Naive thymus-derived CD4-positive, alpha-beta T cell (primary cell): ENCODE results near the gene TUBB4A. TPM values are rescaled to one million over a fixed set of nuclear protein-coding genes. Genes with fewer than 3 reads are reported as not detected.
"Not testable (repeated sequence)": the region's sequence is repeated elsewhere in the genome, so short reads cannot be mapped to it uniquely, and the experiment has no call there.

ENCODE experiments used
- ATAC-seq: fragments of 150-1000 bp; cut with Tn5 transposase; 2 replicates; pipeline ENCODE4 v1.10.0; 2021; ENCODE audit warnings: mild to moderate bottlenecking, moderate library complexity
- CTCF ChIA-PET: fragments of 350-600 bp; sonication (Branson Sonifier 250); formaldehyde crosslinking; loops from one replicate; lab custom pipeline; 2021; ENCODE audit warnings: antibody characterized with exemption; lab: Charles Lee
- POLR2A ChIA-PET: fragments of 350-600 bp; sonication (Branson Sonifier 250); formaldehyde crosslinking; loops from one replicate; lab custom pipeline; 2021; ENCODE audit warnings: antibody characterized with exemption, inconsistent platforms; lab: Charles Lee
- DNase-seq, 9 donors: peaks; one replicate each; pipeline versions ENCODE4 v3.0.0 to v3.0.0-alpha.2; 2020 to 2022; ENCODE audit warnings: mixed read lengths in 1 of 9
- H3K27ac ChIP-seq: one replicate; pipeline ENCODE4 v1.7.0; 2013; ENCODE audit warnings: mild to moderate bottlenecking, low read depth, low read length, moderate library complexity
- H3K27me3 ChIP-seq, 2 donors: one replicate each; pipeline ENCODE4 v1.7.0; 2013; ENCODE audit warnings: low read length in 2 of 2, mild to moderate bottlenecking in 2 of 2, moderate library complexity in 2 of 2; ENCODE audit not compliant: control insufficient read depth in 2 of 2, insufficient read depth in 2 of 2
- H3K36me3 ChIP-seq, 3 experiments: 1 replicate in 2 of 3; 2 replicates in 1 of 3; pipeline ENCODE4 v1.7.0; 2013; ENCODE audit warnings: low read length in 3 of 3, mild to moderate bottlenecking in 3 of 3, moderate library complexity in 1 of 3; ENCODE audit not compliant: insufficient read depth in 3 of 3, control insufficient read depth in 2 of 3
- H3K4me1 ChIP-seq, 2 donors: one replicate each; pipeline ENCODE4 v1.7.0; 2013; ENCODE audit warnings: low read length in 2 of 2, mild to moderate bottlenecking in 2 of 2, moderate library complexity in 1 of 2; ENCODE audit not compliant: control insufficient read depth in 2 of 2, insufficient read depth in 2 of 2
- H3K4me3 ChIP-seq: 2 replicates; pipeline ENCODE4 v1.7.0; 2013; ENCODE audit warnings: mild to moderate bottlenecking, low read length
- H3K9me3 ChIP-seq, 3 experiments: 1 replicate in 2 of 3; 2 replicates in 1 of 3; pipeline ENCODE4 v1.7.0; 2013; ENCODE audit warnings: low read length in 3 of 3; ENCODE audit not compliant: control insufficient read depth in 2 of 3
- H3K27ac Mint-ChIP-seq, 9 donors: one replicate each; pipeline ENCODE4 v1.8.0; 2020 to 2022; ENCODE audit warnings: mixed read lengths in 9 of 9, mild to moderate bottlenecking in 8 of 9, moderate library complexity in 5 of 9, inconsistent platforms in 2 of 9
- H3K27me3 Mint-ChIP-seq, 5 donors: one replicate each; pipeline ENCODE4 v1.8.0; 2021 to 2022; ENCODE audit warnings: mixed read lengths in 5 of 5, mild to moderate bottlenecking in 1 of 5
- H3K36me3 Mint-ChIP-seq, 5 donors: one replicate each; pipeline ENCODE4 v1.8.0; 2020 to 2022; ENCODE audit warnings: mixed read lengths in 5 of 5, mild to moderate bottlenecking in 3 of 5, inconsistent platforms in 1 of 5
- H3K4me1 Mint-ChIP-seq, 7 donors: one replicate each; pipeline ENCODE4 v1.8.0; 2020 to 2022; ENCODE audit warnings: mixed read lengths in 7 of 7, mild to moderate bottlenecking in 3 of 7, inconsistent platforms in 1 of 7
- H3K4me3 Mint-ChIP-seq, 10 donors: one replicate each; pipeline ENCODE4 v1.8.0; 2020 to 2022; ENCODE audit warnings: mild to moderate bottlenecking in 10 of 10, mixed read lengths in 10 of 10, moderate library complexity in 6 of 10, inconsistent platforms in 2 of 10
- H3K9me3 Mint-ChIP-seq, 11 donors: one replicate each; pipeline ENCODE4 v1.8.0; 2020 to 2022; ENCODE audit warnings: mixed read lengths in 11 of 11, mild to moderate bottlenecking in 4 of 11, inconsistent platforms in 1 of 11, moderate library complexity in 1 of 11
- intact Hi-C, 2 donors: fragments of 100-400 bp; cut with micrococcal nuclease; formaldehyde crosslinking; loops; one replicate each; pipeline ENCODE4 v1.15.1; 2023
- polyA plus RNA-seq, 2 donors: library from polyadenylated mRNA; unstranded; fragments of 300-500 nt; fragmentation: Illumina TruSeq; gene quantifications; one replicate each; pipeline ENCODE4 v1.2.3, GENCODE V29; 2021
- total RNA-seq, 6 experiments: library from RNA in 5 of 6; stranded (reverse) in 5 of 6; gene quantifications; 1 replicate in 5 of 6; 2 replicates in 1 of 6; pipeline ENCODE4 v1.2.3 and lab custom pipeline; 2021 to 2026

The TUBB4A gene
- total RNA-seq: 1 to 10 TPM; 1.5 to 7.6 (median 2.6) TPM
- 1 to 10 TPM; 1.5 to 4.5 TPM for polyA plus RNA-seq
- 0.81 reads per million for total RNA-seq (lab: John Stamatoyannopoulos, UW)

DNA sequence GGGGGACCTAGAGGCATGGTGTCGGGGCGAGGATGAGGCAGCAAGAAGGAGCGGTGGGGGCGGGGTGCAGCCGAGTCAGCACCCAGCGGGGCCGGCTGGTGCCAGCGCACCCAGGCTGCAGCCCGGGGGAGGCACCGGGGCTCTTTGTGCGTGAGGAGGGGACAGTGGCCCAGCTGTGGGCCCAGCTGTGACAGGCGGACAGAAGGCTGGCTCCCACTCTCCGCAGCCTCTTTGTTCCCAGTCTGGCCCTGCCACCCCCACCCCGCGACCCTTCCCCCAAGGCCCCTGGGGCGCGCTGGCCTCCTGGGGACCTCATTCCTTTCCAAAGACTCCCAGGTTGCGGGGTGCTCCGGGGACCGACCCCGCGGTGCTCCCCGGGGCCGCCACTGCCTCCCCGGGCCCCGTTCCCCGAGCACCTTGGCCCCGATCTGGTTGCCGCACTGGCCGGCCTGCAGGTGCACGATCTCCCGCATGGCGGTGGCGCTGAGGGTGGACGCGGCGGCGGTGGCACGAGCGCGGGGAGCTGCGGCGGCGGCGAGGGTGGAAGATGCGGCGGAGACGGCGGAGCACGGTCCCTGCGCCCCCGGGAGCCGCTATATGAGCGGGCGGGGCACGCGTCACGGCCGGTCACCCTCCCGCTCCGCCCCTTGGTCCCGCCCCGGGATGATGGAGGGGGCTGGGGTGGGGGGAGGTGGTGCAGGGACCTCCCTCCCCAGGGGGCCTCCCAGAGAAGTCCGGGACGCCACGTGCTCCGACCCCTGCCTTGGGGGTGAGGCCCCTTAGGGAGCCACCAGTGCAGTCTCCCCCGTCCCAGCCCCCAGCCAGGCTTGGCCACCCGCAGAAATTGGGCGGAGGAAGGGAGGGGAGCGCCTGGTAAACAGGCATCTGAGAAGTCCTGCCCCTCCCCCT is at the start of gene TUBB4A:
TSS of gene TUBB4A (minus strand) at position 570 of the 909 bp plus-strand sequence. CDS start at position 473, 97 bp downstream.
- H3K9me3 ChIP-seq: no peaks in the 10 kb centered on the region
- Mint-ChIP-seq H3K27ac (peak within 1 kb of the TSS in 4 of 9 donors; percentile 36 to 59 (median 54)), H3K4me3 (peak within 1 kb of the TSS; percentile 79 to 93 (median 87)), H3K36me3 (peaks cover 0 to 4% (median 0%) of the 10 kb centered on the region in 5 donors), H3K9me3 (no peaks in the 10 kb centered on the region), H3K27me3 (peaks cover 0 to 26% (median 0%) of the 10 kb centered on the region in 5 donors), H3K4me1 (peaks cover 6 to 27% (median 19%) of the 10 kb centered on the region in 7 donors)
- peaks cover 7 to 8% of the 10 kb centered on the region in 2 donors for H3K4me1 ChIP-seq
- peak within 1 kb of the TSS; percentile 46 for H3K4me3 ChIP-seq
- peak; percentile 43 for ATAC-seq
- ChIA-PET POLR2A (interaction anchor here (0.9 kb wide), 1 partner anchor 19 kb away, joined by 3 read pairs; no protein-coding TSS in a partner anchor), CTCF (interaction anchor here (1.1 kb wide), 1 partner anchor 615 kb away, joined by 3 read pairs; no protein-coding TSS in a partner anchor)
- DNase-seq: peak in 6 of 9 donors; percentile 17 to 58 (median 24)
- H3K36me3 ChIP-seq: no peaks in the 10 kb centered on the region
- no peaks in the 10 kb centered on the region for H3K27me3 ChIP-seq
- peak within 1 kb of the TSS; percentile 55 for H3K27ac ChIP-seq
- intact Hi-C loops: no loop called here

DNA sequence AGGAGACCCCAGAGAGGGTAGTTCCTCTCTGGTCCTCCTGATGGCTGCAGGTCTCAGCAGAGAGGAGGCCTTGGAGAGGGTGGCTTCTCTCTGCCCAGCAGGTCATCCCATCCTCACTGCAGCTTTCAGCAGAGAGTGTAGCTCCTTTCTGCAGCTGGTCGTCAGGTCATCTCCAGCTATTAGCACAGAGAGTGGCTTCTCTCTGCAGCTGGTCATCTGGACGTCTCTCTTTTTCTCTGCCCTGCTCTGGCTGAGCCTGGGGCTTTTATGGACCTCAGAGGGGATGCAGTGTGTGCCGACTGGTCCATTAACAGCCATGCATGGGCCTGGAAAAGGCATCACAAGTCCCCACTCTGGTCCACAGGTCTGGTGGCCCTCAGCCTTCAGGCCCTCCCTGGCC is 49.0 kb upstream of the TUBB4A start:
- DNase-seq: no peak
- intact Hi-C loops: loop anchor here in 1 of 2 donors (5.0 kb wide), 1 partner anchor 41 kb away; the partner anchor contains the start of gene CD70
- Histone ChIP-seq H3K9me3 (no peaks in the 10 kb centered on the region), H3K27me3 (no peaks in the 10 kb centered on the region), H3K36me3 (no peaks in the 10 kb centered on the region), H3K4me3 (no peak overlapping the region), H3K27ac (no peak overlapping the region), H3K4me1 (peaks cover 10 to 11% of the 10 kb centered on the region in 2 donors)
- POLR2A ChIA-PET: no interaction called here
- Mint-ChIP-seq H3K27ac (no peak overlapping the region), H3K4me3 (no peak overlapping the region), H3K9me3 (peaks cover 0 to 6% (median 0%) of the 10 kb centered on the region in 11 donors), H3K36me3 (peaks cover 0 to 5% (median 0%) of the 10 kb centered on the region in 5 donors), H3K27me3 (peaks cover 0 to 3% (median 0%) of the 10 kb centered on the region in 5 donors), H3K4me1 (peaks cover 0 to 16% (median 9%) of the 10 kb centered on the region in 7 donors)
- CTCF ChIA-PET: interaction anchor here (0.6 kb wide), 2 partner anchors 35 to 36 kb away, joined by 4 to 5 read pairs; no protein-coding TSS in a partner anchor
- ATAC-seq: no peak

DNA sequence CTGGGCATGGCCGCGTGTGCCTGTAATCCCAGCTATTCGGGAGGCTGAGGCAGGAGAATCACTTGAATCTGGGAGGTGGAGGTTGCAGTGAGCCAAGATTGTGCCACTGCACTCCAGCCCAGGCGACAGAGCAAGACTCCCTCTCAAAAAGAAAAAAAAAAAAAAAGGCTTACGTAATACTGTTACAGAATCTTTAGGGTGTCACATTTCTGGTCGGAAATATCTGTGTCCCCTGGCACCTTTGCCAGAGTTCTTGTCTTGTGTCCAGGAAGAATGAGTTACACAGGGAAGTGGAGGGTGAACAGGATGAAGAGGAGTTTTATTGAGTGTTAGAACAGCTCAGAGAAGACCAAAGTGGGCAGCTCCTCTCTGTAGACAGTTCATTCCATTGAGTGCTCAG is 48.6 kb upstream of the TUBB4A start:
- H3K4me3 ChIP-seq, POLR2A ChIA-PET, H3K9me3 Mint-ChIP-seq, H3K9me3 ChIP-seq, H3K27me3 ChIP-seq, H3K27ac Mint-ChIP-seq, H3K27me3 Mint-ChIP-seq, H3K27ac ChIP-seq, H3K36me3 Mint-ChIP-seq, H3K36me3 ChIP-seq, DNase-seq, ATAC-seq: not testable (repeated sequence)
- peak overlapping the region in 1 of 10 donors; percentile 45 for H3K4me3 Mint-ChIP-seq
- H3K4me1 ChIP-seq: peaks cover 9 to 11% of the 10 kb centered on the region in 2 donors
- CTCF ChIA-PET: interaction anchor here (0.6 kb wide), 1 partner anchor 35 kb away, joined by 4 read pairs; no protein-coding TSS in a partner anchor
- peaks cover 0 to 16% (median 9%) of the 10 kb centered on the region in 7 donors for H3K4me1 Mint-ChIP-seq
- intact Hi-C loops: loop anchor here in 1 of 2 donors (5.0 kb wide), 1 partner anchor 42 kb away; the partner anchor contains the start of gene CD70

DNA sequence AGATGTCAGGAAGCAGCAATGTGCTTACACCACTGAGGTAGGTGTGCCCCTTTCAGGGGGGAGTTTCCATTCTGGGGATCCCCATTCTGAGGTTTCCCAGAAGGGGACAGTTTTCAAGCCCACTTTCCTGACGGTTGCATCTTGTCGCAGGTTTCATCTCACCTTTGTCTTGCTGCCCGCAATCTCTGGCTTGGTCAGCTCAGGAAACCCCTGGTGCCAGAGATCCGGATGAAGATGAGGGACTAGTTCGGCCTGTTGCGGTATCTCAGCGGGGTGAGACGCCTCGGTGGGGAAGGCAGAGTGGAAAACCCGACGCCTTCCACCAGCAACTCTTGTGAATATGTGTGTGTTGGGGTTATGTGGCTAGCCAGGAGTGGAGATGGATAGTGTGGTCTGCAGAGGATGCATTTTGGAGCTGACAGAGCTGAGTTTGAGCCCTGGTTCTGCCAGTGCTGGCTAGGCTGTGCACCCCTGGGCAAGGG is 41.8 kb upstream of the TUBB4A start:
- peaks cover 0 to 6% (median 0%) of the 10 kb centered on the region in 7 donors for H3K4me1 Mint-ChIP-seq
- DNase-seq: no peak
- Histone ChIP-seq H3K36me3 (no peaks in the 10 kb centered on the region), H3K4me3 (no peak overlapping the region), H3K27ac (no peak overlapping the region), H3K9me3 (no peaks in the 10 kb centered on the region), H3K27me3 (no peaks in the 10 kb centered on the region), H3K4me1 (peaks cover 0 to 4% of the 10 kb centered on the region in 2 donors)
- peaks cover 0 to 3% (median 0%) of the 10 kb centered on the region in 5 donors for H3K27me3 Mint-ChIP-seq
- peaks cover 0 to 6% (median 2%) of the 10 kb centered on the region in 11 donors for H3K9me3 Mint-ChIP-seq
- intact Hi-C loops: no loop called here
- no peak for ATAC-seq
- H3K36me3 Mint-ChIP-seq: peaks cover 0 to 5% (median 0%) of the 10 kb centered on the region in 5 donors
- H3K4me3 Mint-ChIP-seq: no peak overlapping the region
- ChIA-PET POLR2A (interaction anchor here (0.5 kb wide), 1 partner anchor 818 kb away, joined by 3 read pairs; no protein-coding TSS in a partner anchor), CTCF (interaction anchor here (0.6 kb wide), 1 partner anchor 81 kb away, joined by 4 read pairs; no protein-coding TSS in a partner anchor)
- peak overlapping the region in 3 of 9 donors; percentile 33 to 59 (median 55) for H3K27ac Mint-ChIP-seq

DNA sequence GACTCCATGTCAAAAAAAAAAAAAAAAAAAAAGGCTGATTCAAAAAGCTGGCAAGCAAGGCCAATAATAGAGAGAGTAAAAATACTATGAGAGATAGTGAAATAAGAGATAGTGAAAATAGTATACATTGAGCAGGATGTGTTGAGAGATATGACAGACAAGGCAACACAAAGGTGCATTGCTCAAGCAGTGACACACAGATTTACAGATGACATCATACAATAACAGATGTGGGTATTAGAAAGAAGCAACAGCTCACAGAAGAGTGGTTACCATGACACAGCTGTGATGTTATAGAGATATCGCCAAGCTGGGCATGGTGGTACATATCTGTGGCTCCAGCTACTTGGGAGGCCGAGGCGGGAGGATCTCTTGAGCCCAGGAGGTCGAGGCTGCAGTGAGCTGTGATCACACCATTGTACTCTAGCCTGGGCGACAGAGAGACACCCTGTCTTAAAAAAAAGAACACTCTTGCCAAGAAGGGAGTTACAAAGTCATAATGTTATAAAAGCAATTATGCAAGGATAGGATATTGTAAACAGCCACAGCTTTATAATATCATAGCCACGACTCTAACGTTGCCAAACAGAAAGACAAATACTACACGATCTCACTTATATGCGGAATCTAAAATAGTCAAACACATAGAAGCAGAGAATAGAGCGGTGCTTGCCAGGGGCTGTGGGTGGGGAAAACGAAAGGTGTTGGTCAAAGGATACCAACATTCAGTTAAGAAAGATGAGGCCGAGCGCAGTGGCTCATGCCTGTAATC is 39.0 kb upstream of the TUBB4A start:
- ATAC-seq: no peak
- no peak for DNase-seq
- Histone ChIP-seq H3K4me1 (peaks cover 9 to 25% of the 10 kb centered on the region in 2 donors), H3K36me3 (no peaks in the 10 kb centered on the region), H3K9me3 (no peaks in the 10 kb centered on the region), H3K27me3 (no peaks in the 10 kb centered on the region), H3K4me3 (no peak overlapping the region), H3K27ac (no peak overlapping the region)
- Mint-ChIP-seq H3K9me3 (peaks cover 0 to 2% (median 0%) of the 10 kb centered on the region in 11 donors), H3K4me1 (peaks cover 11 to 15% (median 13%) of the 10 kb centered on the region in 7 donors), H3K27ac (no peak overlapping the region), H3K27me3 (peaks cover 0 to 3% (median 0%) of the 10 kb centered on the region in 5 donors), H3K4me3 (no peak overlapping the region), H3K36me3 (peaks cover 0 to 4% (median 0%) of the 10 kb centered on the region in 5 donors)
- CTCF ChIA-PET: no interaction called here
- intact Hi-C loops: no loop called here
- POLR2A ChIA-PET: no interaction called here

DNA sequence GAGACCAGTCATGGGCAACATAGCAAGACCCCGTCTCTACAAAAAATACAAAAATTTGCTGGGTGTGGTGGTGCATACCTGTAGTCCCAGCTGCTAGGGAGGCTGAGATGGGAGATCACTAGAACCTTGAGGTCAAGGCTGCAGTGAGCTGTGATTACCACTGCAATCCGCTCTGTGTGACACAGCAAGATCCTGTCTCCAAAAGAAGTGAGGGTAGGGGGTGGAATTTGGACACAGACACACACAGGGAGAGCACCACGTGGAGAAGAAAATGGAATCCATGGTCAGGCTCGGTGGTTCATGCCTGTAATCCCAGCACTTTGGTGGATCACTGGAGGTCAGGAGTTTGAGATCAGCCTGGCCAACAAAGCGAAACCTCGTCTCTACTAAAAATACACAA is 37.4 kb upstream of the TUBB4A start:
- no peak for ATAC-seq

More for the DNA sequence above, 37.4 kb upstream of the TUBB4A start:
- Histone ChIP-seq H3K4me3 (no peak overlapping the region), H3K36me3 (no peaks in the 10 kb centered on the region), H3K9me3 (no peaks in the 10 kb centered on the region), H3K27ac (no peak overlapping the region), H3K4me1 (peaks cover 14 to 34% of the 10 kb centered on the region in 2 donors), H3K27me3 (no peaks in the 10 kb centered on the region)
- ChIA-PET CTCF (no interaction called here), POLR2A (no interaction called here)
- H3K9me3 Mint-ChIP-seq: peaks cover 0 to 4% (median 0%) of the 10 kb centered on the region in 11 donors
- no peak overlapping the region for H3K4me3 Mint-ChIP-seq
- no peak overlapping the region for H3K27ac Mint-ChIP-seq
- H3K4me1 Mint-ChIP-seq: peaks cover 14 to 22% (median 21%) of the 10 kb centered on the region in 7 donors
- intact Hi-C loops: no loop called here
- DNase-seq: no peak
- peaks cover 0 to 7% (median 0%) of the 10 kb centered on the region in 5 donors for H3K36me3 Mint-ChIP-seq
- peaks cover 0 to 4% (median 2%) of the 10 kb centered on the region in 5 donors for H3K27me3 Mint-ChIP-seq
